ENCODE data around the gene C11orf24. TPM values are rescaled to one million over a fixed set of nuclear protein-coding genes. Genes with fewer than 3 reads are reported as not detected.

The C11orf24 gene
- total RNA-seq, 1 experiment from 2014 or later: 37.8 TPM

GRCh38 chr11:68297812-68298658, 26.3 kb upstream of the C11orf24 start:
- H3K79me2 ChIP-seq (ENCODE audit: insufficient read depth, low read length): no peaks in the 10 kb centered on the region
- peak overlapping the region; percentile 55 for H2AFZ ChIP-seq (ENCODE audit: low read depth, low read length, poor library complexity, severe bottlenecking)
- H3K36me3 ChIP-seq (ENCODE audit: control insufficient read depth in 1 of 2, insufficient read depth in 2 of 2, low read length in 2 of 2): no peaks in the 10 kb centered on the region
- H3K27ac ChIP-seq (ENCODE audit: low read depth, low read length): no peak overlapping the region
- no peaks in the 10 kb centered on the region for H4K20me1 ChIP-seq (ENCODE audit: insufficient read depth)
- H3K4me3 ChIP-seq (replicated peaks in 1 of 2; ENCODE audit: low read depth in 1 of 2, low read length in 2 of 2): peak overlapping the region in 1 of 2 experiments; percentile 19; a peak in 2 of 4 replicates
- intact Hi-C loops (cut with micrococcal nuclease): loop anchor here (1.0 to 2.0 kb wide), 2 partner anchors 41 to 89 kb away; no protein-coding TSS in a partner anchor
- no peaks in the 10 kb centered on the region for H3K9me2 ChIP-seq (ENCODE audit: insufficient read depth)
- TF ChIP-seq RAD21 (IDR thresholded peaks at IDR 0.05; ENCODE audit: low read depth) (peak; percentile 98), CTCF (IDR thresholded peaks at IDR 0.05 in 2 of 3, conservative IDR thresholded peaks at IDR 0.05 in 1 of 3; ENCODE audit: borderline replicate concordance in 1 of 3, insufficient read depth in 1 of 3, low read depth in 2 of 3, low read length in 2 of 3) (peak; percentile 94 to 97 (median 96)), SP1 (IDR thresholded peaks at IDR 0.05; ENCODE audit: low read depth) (no peak), ZNF274 (IDR thresholded peaks at IDR 0.05; ENCODE audit: low read depth, low read length) (no peak), YY1 (IDR thresholded peaks at IDR 0.05; ENCODE audit: extremely low read depth, insufficient replicate concordance, low read depth, low read length) (peak; percentile 63), POLR2A (IDR thresholded peaks at IDR 0.05; ENCODE audit: borderline replicate concordance, extremely low read depth, insufficient read depth, insufficient read length) (no peak)
- H3K4me1 ChIP-seq (ENCODE audit: control insufficient read depth in 1 of 2, insufficient read depth in 2 of 2, low read length in 2 of 2): peaks cover 18 to 35% of the 10 kb centered on the region in 2 experiments
- ChIA-PET POLR2A (interaction anchor here (1.2 to 1.4 kb wide), 2 partner anchors 27 to 89 kb away, joined by 3 read pairs; no protein-coding TSS in a partner anchor), RAD21 (ENCODE audit: low non-redundant PET in 1 of 2, low total read pairs in 2 of 2, uncharacterized antibody in 2 of 2, unreplicated experiment in 2 of 2) (interaction anchor here (1.3 to 3.1 kb wide), 3 partner anchors 39 to 40 kb away, joined by 3 to 12 read pairs (median 6); no protein-coding TSS in a partner anchor), CTCF (interaction anchor here (1.2 to 5.0 kb wide), 8 partner anchors 18 to 304 kb away, joined by 4 to 30 read pairs (median 6); partner anchors contain the start of gene C11orf24)
- H3K9ac ChIP-seq (ENCODE audit: low read length): peak overlapping the region; percentile 24; the same call in 1 of the 2 replicates
- BruUV-seq (replicated peaks): no TSS peak
- ATAC-seq (peak; percentile 97), DNase-seq (ENCODE audit: low read depth, low spot score) (peak; percentile 52)
- H3K4me2 ChIP-seq (ENCODE audit: low read length): peak overlapping the region; percentile 62
- no peaks in the 10 kb centered on the region for H3K9me3 ChIP-seq (ENCODE audit: control insufficient read depth in 1 of 2, insufficient read depth in 1 of 2, low read depth in 1 of 2, low read length in 2 of 2)
- no peaks in the 10 kb centered on the region for H3K27me3 ChIP-seq (ENCODE audit: insufficient read depth, low read length)
